Endothelial cell of umbilical vein (primary cell): ENCODE results near the gene FAS. TPM values are rescaled to one million over a fixed set of nuclear protein-coding genes. Genes with fewer than 3 reads are reported as not detected.

Experiments
- BruUV-seq: library from RNA; stranded (reverse); fragments of 400-500 nt; replicated peaks from 2 replicates; lab custom pipeline; 2021; lab: Mats Ljungman, UMichigan
- CTCF ChIA-PET: fragments of 300-600, 350-600 bp; sonication (Branson Sonifier 250); formaldehyde crosslinking; loops from one replicate; lab custom pipeline; 2021; ENCODE audit warnings: antibody characterized with exemption, inconsistent platforms; lab: Charles Lee
- POLR2A ChIA-PET: fragments of 300-600, 350-600 bp; sonication (Branson Sonifier 250); formaldehyde crosslinking; loops from one replicate; lab custom pipeline; 2021; ENCODE audit warnings: antibody characterized with exemption, inconsistent platforms; lab: Charles Lee
- DNase-seq: peaks from one replicate; pipeline ENCODE4 v3.0.0-alpha.2; 2011; ENCODE audit warnings: low read depth, low spot score
- FAIRE-seq: peaks from 2 replicates; lab custom pipeline; 2011; peaks lifted over from hg19 to GRCh38; lab: Jason Lieb, UNC
- H2AFZ ChIP-seq: 2 replicates; pipeline ENCODE4 v1.6.0; 2012; ENCODE audit warnings: low read depth, low read length, control low read depth, inconsistent platforms
- H3K27ac ChIP-seq: 2 replicates; pipeline ENCODE4 v1.5.1; 2011; ENCODE audit warnings: low read depth, mild to moderate bottlenecking, control low read depth, low read length, moderate library complexity; ENCODE audit not compliant: insufficient read depth
- H3K27me3 ChIP-seq, 2 experiments: 2 replicates each; pipeline versions ENCODE4 v1.6.0 to v1.6.1; 2011; ENCODE audit warnings: low read length in 2 of 2, mixed read lengths in 1 of 2; ENCODE audit not compliant: control insufficient read depth in 2 of 2, insufficient read depth in 2 of 2
- H3K36me3 ChIP-seq, 2 experiments: 2 replicates in 1 of 2; 3 replicates in 1 of 2; pipeline ENCODE4 v1.5.1; 2011; ENCODE audit warnings: low read length in 2 of 2, mild to moderate bottlenecking in 1 of 2, moderate library complexity in 1 of 2; ENCODE audit not compliant: control insufficient read depth in 2 of 2, insufficient read depth in 2 of 2; ENCODE audit errors: extremely low read depth in 1 of 2
- H3K4me1 ChIP-seq: 3 replicates; pipeline ENCODE4 v1.5.1; 2011; ENCODE audit warnings: mild to moderate bottlenecking, low read length; ENCODE audit not compliant: control insufficient read depth, insufficient read depth; ENCODE audit errors: extremely low read depth
- H3K4me2 ChIP-seq: 2 replicates; pipeline ENCODE4 v1.6.1; 2011; ENCODE audit warnings: low read length, control low read depth, mixed read lengths; ENCODE audit not compliant: insufficient read depth
- H3K4me3 ChIP-seq, 3 experiments: fragments of 200-600 bp in 1 of 3; sonication (generic), shearing (Covaris generic) in 1 of 3; replicated peaks in 1 of 3; 2 replicates each; pipeline ENCODE4 v1.5.1; 2011 to 2016; ENCODE audit warnings: control low read depth in 3 of 3, low read length in 3 of 3, mild to moderate bottlenecking in 2 of 3, inconsistent platforms in 1 of 3, low read depth in 1 of 3, moderate library complexity in 1 of 3; ENCODE audit not compliant: insufficient read depth in 1 of 3
- H3K79me2 ChIP-seq: 2 replicates; pipeline ENCODE4 v1.6.0; 2012; ENCODE audit warnings: low read length, inconsistent platforms; ENCODE audit not compliant: control insufficient read depth, insufficient read depth
- H3K9ac ChIP-seq: replicated peaks from 2 replicates; pipeline ENCODE3; 2011; ENCODE audit warnings: low read length, control low read depth; ENCODE audit not compliant: insufficient read depth; ENCODE audit errors: extremely low read depth
- H3K9me1 ChIP-seq: replicated peaks from 3 replicates; pipeline ENCODE4 v1.6.0; 2011; ENCODE audit warnings: mild to moderate bottlenecking, low read length; ENCODE audit not compliant: control insufficient read depth, insufficient read depth; ENCODE audit errors: extremely low read depth
- H3K9me3 ChIP-seq: replicated peaks from 2 replicates; pipeline ENCODE4 v1.5.1; 2012; ENCODE audit warnings: low read length, inconsistent platforms; ENCODE audit not compliant: control insufficient read depth, insufficient read depth
- H4K20me1 ChIP-seq: replicated peaks from 2 replicates; pipeline ENCODE3; 2011; ENCODE audit warnings: mild to moderate bottlenecking, low read length; ENCODE audit not compliant: control insufficient read depth, insufficient read depth; ENCODE audit errors: extremely low read depth
- CTCF ChIP-seq, 2 donors: IDR thresholded peaks; 1 replicate in 1 of 2; 2 replicates in 1 of 2; pipeline ENCODE4 v1.5.1; 2011; ENCODE audit warnings: low read length in 2 of 2, mild to moderate bottlenecking in 2 of 2, moderate library complexity in 2 of 2, control low read depth in 1 of 2, inconsistent platforms in 1 of 2, low read depth in 1 of 2; ENCODE audit not compliant: insufficient read depth in 1 of 2; ENCODE audit errors: extremely low read depth in 1 of 2
- EZH2 ChIP-seq: IDR thresholded peaks from 2 replicates; pipeline ENCODE4 v1.6.1; 2012; ENCODE audit warnings: borderline replicate concordance, low read depth, mild to moderate bottlenecking, moderate library complexity, low read length, inconsistent platforms; ENCODE audit not compliant: severe bottlenecking
- FOS ChIP-seq: IDR thresholded peaks from 2 replicates; pipeline ENCODE4 v1.6.1; 2011; ENCODE audit warnings: mild to moderate bottlenecking, low read length, moderate library complexity, borderline replicate concordance; ENCODE audit not compliant: insufficient read depth
- GATA2 ChIP-seq: IDR thresholded peaks from 2 replicates; pipeline ENCODE4 v1.7.0; 2011; ENCODE audit warnings: low read depth, mild to moderate bottlenecking, moderate library complexity, mixed read lengths, low read length; ENCODE audit not compliant: insufficient read length, insufficient read depth
- JUN ChIP-seq: IDR thresholded peaks from 2 replicates; pipeline ENCODE4 v1.6.1; 2011; ENCODE audit warnings: borderline replicate concordance, low read depth; ENCODE audit not compliant: insufficient read length, insufficient read depth
- MAX ChIP-seq: IDR thresholded peaks from 2 replicates; pipeline ENCODE4 v1.6.1; 2011; ENCODE audit not compliant: insufficient read depth, insufficient read length
- MYC ChIP-seq: IDR thresholded peaks from one replicate; pipeline ENCODE4 v1.6.1; 2011; ENCODE audit warnings: mild to moderate bottlenecking, low read depth, low read length
- POLR2A ChIP-seq: IDR thresholded peaks from 2 replicates; pipeline ENCODE4 v1.6.1; 2012; ENCODE audit warnings: low read depth, mild to moderate bottlenecking, control low read depth, low read length
- POLR2AphosphoS5 ChIP-seq: IDR thresholded peaks from 2 replicates; pipeline ENCODE4 v1.6.1; 2012; ENCODE audit warnings: low read depth, mild to moderate bottlenecking, control low read depth, low read length, moderate library complexity; ENCODE audit not compliant: insufficient read depth
- dilution Hi-C: fragments of 300-500 bp; cut with MboI; formaldehyde crosslinking; loops from one replicate; pipeline ENCODE4 v1.15.0; 2019; ENCODE audit warnings: low sequenced_read_pairs; ENCODE audit not compliant: extremely low pct_ligation_motif_present
- intact Hi-C: fragments of 100-400 bp; cut with micrococcal nuclease; formaldehyde crosslinking; loops from one replicate; pipeline ENCODE4 v1.10.0; 2022
- polyA plus RNA-seq, 4 experiments: library from polyadenylated mRNA; depleted of rRNA in 3 of 4; stranded (reverse) in 3 of 4; unstranded in 1 of 4; fragments of >200 nt; gene quantifications; 2 replicates each; pipeline versions ENCODE4 v1.2.1 to v1.2.3, GENCODE V29; 2011 to 2012; ENCODE audit warnings: missing spikeins in 1 of 4
- total RNA-seq: library from RNA; stranded (reverse); gene quantifications from 2 replicates; pipeline ENCODE4 v1.2.3, GENCODE V29; 2021

The FAS gene
- total and polyA plus RNA-seq, 2 donors (not counting 3 experiments of a cell fraction or from before 2014, with no cell fraction given): 2.0 to 6.1 TPM

GRCh38 chr10:88949912-88950837, 40.4 kb upstream of the FAS start:
- peak; percentile 13 for DNase-seq
- no peaks in the 10 kb centered on the region for H3K4me1 ChIP-seq
- ChIA-PET CTCF (interaction anchor here (0.6 to 1.6 kb wide), 4 partner anchors 10 to 27 kb away, joined by 3 to 8 read pairs (median 4); no protein-coding TSS in a partner anchor), POLR2A (no interaction called here)
- H3K36me3 ChIP-seq: no peaks in the 10 kb centered on the region
- H3K9ac ChIP-seq: no peak overlapping the region
- BruUV-seq: no TSS peak
- no peak for TF ChIP-seq POLR2AphosphoS5
- no peak for TF ChIP-seq JUN
- no peak for TF ChIP-seq MYC
- H3K27ac ChIP-seq: no peak overlapping the region
- no peak overlapping the region for H3K4me3 ChIP-seq
- H3K9me1 ChIP-seq: no peaks in the 10 kb centered on the region
- dilution Hi-C loops: no loop called here
- H3K9me3 ChIP-seq: no peaks in the 10 kb centered on the region
- peaks cover 14 to 15% of the 10 kb centered on the region in 2 experiments for H3K27me3 ChIP-seq
- intact Hi-C loops: no loop called here
- H3K4me2 ChIP-seq: no peak overlapping the region
- H2AFZ ChIP-seq: no peak overlapping the region
- no peaks in the 10 kb centered on the region for H3K79me2 ChIP-seq
- peak; percentile 18 for FAIRE-seq
- no peaks in the 10 kb centered on the region for H4K20me1 ChIP-seq

GRCh38 chr10:88952647-88953111, 37.9 kb upstream of the FAS start, which contains the start of gene ACTA2:
Gene ACTA2, minus strand, starts transcription at chr10:88952773. Its CDS starts 3,843 bp downstream, at chr10:88948930.
- CTCF ChIA-PET: no interaction called here
- BruUV-seq: no TSS peak

More at GRCh38 chr10:88952647-88953111, 37.9 kb upstream of the FAS start, which contains the start of gene ACTA2:
- Histone ChIP-seq H3K4me2 (no peak within 1 kb of the TSS), H4K20me1 (no peaks in the 10 kb centered on the region), H3K9me1 (no peaks in the 10 kb centered on the region), H3K27ac (no peak within 1 kb of the TSS), H3K4me1 (no peaks in the 10 kb centered on the region), H3K27me3 (peaks cover 23 to 25% of the 10 kb centered on the region in 2 experiments), H3K79me2 (no peaks in the 10 kb centered on the region), H3K36me3 (no peaks in the 10 kb centered on the region), H3K4me3 (no peak within 1 kb of the TSS), H3K9ac (no peak within 1 kb of the TSS), H2AFZ (no peak within 1 kb of the TSS), H3K9me3 (no peaks in the 10 kb centered on the region)
- intact Hi-C loops: no loop called here
- DNase-seq (no peak), FAIRE-seq (no peak)
- POLR2A ChIA-PET: no interaction called here
- no peak for TF ChIP-seq MAX
- no peak for TF ChIP-seq FOS
- no peak for TF ChIP-seq POLR2A
- TF ChIP-seq JUN: no peak
- no peak for TF ChIP-seq MYC
- no peak for TF ChIP-seq EZH2
- no peak for TF ChIP-seq POLR2AphosphoS5
- TF ChIP-seq CTCF (IDR thresholded peaks at IDR 0.05; ENCODE audit: extremely low read depth in 1 of 2, insufficient read depth in 1 of 2, low read depth in 1 of 2, low read length in 2 of 2): no peak
- no peak for TF ChIP-seq GATA2
- dilution Hi-C loops: no loop called here
